ENCODE measurements around the gene CDH13. TPM values are rescaled to one million over a fixed set of nuclear protein-coding genes. Genes with fewer than 3 reads are reported as not detected.

CDH13 gene
- polyA plus RNA-seq, 6 donors from 2014 or later, result 0.04 to 0.29 (median 0.19) TPM; not detected in 1

DNA sequence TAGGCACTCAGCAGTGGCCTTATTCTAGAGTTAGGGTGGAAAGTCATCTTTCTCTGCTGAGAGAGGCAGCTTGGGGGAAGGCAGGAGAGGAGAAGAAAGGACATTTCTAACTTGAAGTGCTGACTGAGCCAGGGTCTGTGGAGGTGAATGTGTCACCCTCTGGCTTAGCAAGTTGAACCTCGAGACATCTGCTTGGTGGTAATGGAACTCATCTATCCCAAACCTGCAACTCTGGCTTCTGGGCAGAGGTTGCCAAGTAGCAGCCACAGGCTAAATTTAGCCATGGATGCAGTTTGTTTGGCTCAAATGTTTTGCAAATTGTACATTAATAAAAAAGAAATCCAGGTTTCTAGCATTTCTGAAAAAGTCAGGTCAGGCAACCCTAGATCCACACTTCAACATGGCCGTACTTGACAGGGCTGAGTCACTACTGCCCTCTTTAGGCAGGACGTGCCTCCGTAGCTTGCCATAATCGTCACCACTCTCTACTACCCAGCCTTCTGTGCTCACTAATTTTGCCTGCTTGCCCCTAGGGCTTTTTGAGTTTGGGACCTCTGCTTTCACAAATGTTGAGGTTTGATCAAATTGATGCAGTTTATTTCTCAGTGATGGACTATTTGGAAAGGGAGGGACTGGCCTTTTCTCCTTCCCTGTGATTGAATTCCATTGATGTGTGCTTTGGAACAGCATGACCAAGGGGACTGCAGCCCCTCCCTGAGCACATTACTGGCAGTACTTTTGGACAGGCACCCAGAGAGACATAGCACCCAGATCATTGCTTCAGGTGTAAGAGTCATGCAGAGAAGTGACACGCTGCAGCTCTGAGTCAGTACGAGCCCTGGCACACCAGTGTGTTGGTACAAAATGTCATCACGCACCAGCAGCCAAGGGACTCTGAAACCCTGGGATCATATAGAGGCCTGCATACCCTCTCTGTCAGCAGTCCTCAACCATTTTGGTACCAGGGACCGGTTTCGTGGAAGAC, 5.2 kb downstream of the CDH13 start:
- no peak overlapping the region for H3K4me3 Mint-ChIP-seq

DNA sequence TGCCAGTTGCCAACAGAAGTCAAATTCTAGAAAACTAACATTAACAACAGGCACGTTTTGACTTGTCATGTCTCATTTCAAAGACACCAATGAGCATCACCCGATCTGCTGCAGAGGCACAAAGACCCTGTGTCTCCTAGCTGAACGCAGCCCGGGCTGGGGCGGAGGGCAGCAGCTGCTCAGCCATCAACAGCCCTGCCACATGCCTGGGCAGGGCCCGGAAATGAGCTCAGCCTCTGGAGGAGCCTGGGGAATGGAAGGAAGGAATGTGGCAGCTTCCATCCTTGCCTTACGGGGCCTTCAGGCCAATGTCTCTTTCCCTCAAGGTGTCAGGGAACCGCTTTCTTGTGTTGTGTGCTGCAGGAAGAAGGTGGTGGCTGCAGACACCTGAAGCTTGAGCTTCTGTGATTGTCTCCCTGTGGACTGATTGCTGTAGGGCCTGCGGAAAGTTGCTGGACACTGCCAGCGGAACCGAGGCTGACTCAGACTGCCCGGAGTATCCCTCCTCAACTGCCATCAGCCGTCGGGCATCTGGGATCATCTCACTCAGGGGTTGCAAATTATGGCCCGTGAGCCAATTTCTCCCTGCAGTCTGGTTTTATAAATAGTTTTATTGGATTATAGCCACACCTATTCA, 7.3 kb downstream of the CDH13 start:
- DNase-seq (no peak), ATAC-seq (ENCODE audit: low read depth in 2 of 2) (no peak)
- Mint-ChIP-seq H3K4me3 (no peak overlapping the region), H3K36me3 (no peaks in the 10 kb centered on the region), H3K27ac (no peak overlapping the region), H3K4me1 (no peaks in the 10 kb centered on the region), H3K27me3 (peaks cover 17 to 38% (median 34%) of the 10 kb centered on the region in 3 donors), H3K9me3 (no peaks in the 10 kb centered on the region)

More for the DNA sequence above, 5.2 kb downstream of the CDH13 start:
- Mint-ChIP-seq H3K9me3 (no peaks in the 10 kb centered on the region), H3K4me1 (peaks cover 0 to 3% (median 0%) of the 10 kb centered on the region in 3 donors), H3K36me3 (no peaks in the 10 kb centered on the region), H3K27me3 (peaks cover 31 to 51% (median 41%) of the 10 kb centered on the region in 3 donors), H3K27ac (peak overlapping the region in 1 of 6 donors; percentile 12)
- DNase-seq, result no peak
- no peak for ATAC-seq (ENCODE audit: low read depth in 2 of 2)

DNA sequence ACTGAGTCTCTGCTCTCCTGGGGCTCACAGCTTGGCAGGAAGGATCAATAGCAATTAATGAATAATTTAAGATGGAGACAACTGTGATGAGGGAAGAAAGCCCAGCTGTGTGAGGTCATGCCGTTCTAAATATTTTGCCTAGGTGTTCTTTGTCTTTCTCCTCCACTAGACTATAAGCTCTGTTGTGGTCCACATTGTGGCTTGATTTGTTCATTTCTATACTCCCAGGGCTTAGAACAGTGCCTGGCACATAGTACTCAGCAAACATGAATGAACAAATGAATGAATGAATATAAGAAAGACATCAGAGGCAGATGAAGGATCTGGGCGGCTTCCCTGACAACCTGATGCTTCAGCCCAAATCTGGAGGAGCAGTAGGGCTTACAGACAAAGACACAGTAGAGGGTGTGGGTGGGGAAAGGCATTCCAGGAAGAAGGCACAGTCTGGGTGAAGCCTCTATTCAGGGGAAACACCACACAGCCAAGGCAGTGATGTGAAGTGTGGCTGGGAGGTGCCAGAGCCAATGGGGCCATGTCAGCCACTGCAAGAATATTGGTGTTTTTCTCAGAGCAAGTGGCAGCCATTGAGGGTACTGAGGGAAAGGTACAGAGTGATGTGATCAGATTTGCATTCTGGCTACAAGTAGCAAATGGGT, 8.3 kb downstream of the CDH13 start:
- ATAC-seq (ENCODE audit: low read depth in 2 of 2) (no peak), DNase-seq (no peak)
- H3K4me1 Mint-ChIP-seq, result no peaks in the 10 kb centered on the region
- H3K27ac Mint-ChIP-seq, result peak overlapping the region in 1 of 6 donors; percentile 8
- peaks cover 16 to 34% (median 28%) of the 10 kb centered on the region in 3 donors for H3K27me3 Mint-ChIP-seq
- H3K4me3 Mint-ChIP-seq, result no peak overlapping the region
- H3K9me3 Mint-ChIP-seq, result no peaks in the 10 kb centered on the region
- no peaks in the 10 kb centered on the region for H3K36me3 Mint-ChIP-seq

GRCh38 chr16:82636485-82636884, 9.7 kb downstream of the CDH13 start:
- no peak for DNase-seq
- ATAC-seq (ENCODE audit: low read depth in 2 of 2), result no peak
- H3K4me1 Mint-ChIP-seq, result no peaks in the 10 kb centered on the region
- peaks cover 16 to 22% (median 18%) of the 10 kb centered on the region in 3 donors for H3K27me3 Mint-ChIP-seq
- H3K4me3 Mint-ChIP-seq, result no peak overlapping the region
- H3K36me3 Mint-ChIP-seq, result no peaks in the 10 kb centered on the region
- no peak overlapping the region for H3K27ac Mint-ChIP-seq
- H3K9me3 Mint-ChIP-seq, result no peaks in the 10 kb centered on the region

GRCh38 chr16:82636958-82637357, 10.2 kb downstream of the CDH13 start:
- Mint-ChIP-seq H3K4me1 (no peaks in the 10 kb centered on the region), H3K36me3 (no peaks in the 10 kb centered on the region), H3K9me3 (no peaks in the 10 kb centered on the region), H3K4me3 (no peak overlapping the region), H3K27ac (no peak overlapping the region), H3K27me3 (peaks cover 12 to 21% (median 18%) of the 10 kb centered on the region in 3 donors)
- DNase-seq (no peak), ATAC-seq (ENCODE audit: low read depth in 2 of 2) (no peak)

GRCh38 chr16:82638095-82638798, 11.5 kb downstream of the CDH13 start:
- ATAC-seq (ENCODE audit: low read depth in 2 of 2) (no peak), DNase-seq (no peak)
- Mint-ChIP-seq H3K36me3 (no peaks in the 10 kb centered on the region), H3K27ac (no peak overlapping the region), H3K4me3 (no peak overlapping the region), H3K9me3 (no peaks in the 10 kb centered on the region), H3K27me3 (peaks cover 6 to 21% (median 13%) of the 10 kb centered on the region in 3 donors), H3K4me1 (no peaks in the 10 kb centered on the region)

DNA sequence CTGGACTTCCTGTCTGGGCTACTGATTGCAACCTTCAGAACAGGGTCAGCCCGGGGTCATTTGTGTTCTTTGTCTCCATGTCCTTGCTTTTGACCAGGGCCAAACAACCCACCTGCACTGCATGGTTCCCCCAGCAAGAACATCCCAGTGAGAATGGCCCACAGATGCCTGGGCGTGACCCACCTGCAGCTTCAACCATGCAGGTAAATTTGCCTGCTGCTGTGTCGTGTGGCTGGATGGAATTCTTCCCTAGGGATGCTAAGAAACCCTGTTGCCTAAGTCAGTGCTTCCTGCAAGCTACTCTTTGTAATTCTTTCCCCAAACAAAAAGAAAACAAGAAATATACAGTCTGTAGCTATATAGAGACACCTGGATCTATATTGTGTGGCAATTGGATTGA, 12.5 kb downstream of the CDH13 start:
- Mint-ChIP-seq H3K4me1 (no peaks in the 10 kb centered on the region), H3K27me3 (peaks cover 6 to 21% (median 13%) of the 10 kb centered on the region in 3 donors), H3K9me3 (no peaks in the 10 kb centered on the region), H3K27ac (no peak overlapping the region), H3K4me3 (peak overlapping the region in 1 of 8 donors; percentile 5), H3K36me3 (no peaks in the 10 kb centered on the region)
- DNase-seq (no peak), ATAC-seq (ENCODE audit: low read depth in 2 of 2) (no peak)

GRCh38 chr16:82639666-82640336, 13.0 kb downstream of the CDH13 start:
- Mint-ChIP-seq H3K4me1 (no peaks in the 10 kb centered on the region), H3K27me3 (peaks cover 6 to 21% (median 13%) of the 10 kb centered on the region in 3 donors), H3K9me3 (no peaks in the 10 kb centered on the region), H3K4me3 (peak overlapping the region in 1 of 8 donors; percentile 0), H3K27ac (no peak overlapping the region), H3K36me3 (no peaks in the 10 kb centered on the region)
- ATAC-seq (ENCODE audit: low read depth in 2 of 2) (no peak), DNase-seq (peak; percentile 0)

GRCh38 chr16:82641336-82641984, 14.7 kb downstream of the CDH13 start:
- no peak for DNase-seq
- peaks cover 6 to 21% (median 14%) of the 10 kb centered on the region in 3 donors for H3K27me3 Mint-ChIP-seq
- H3K27ac Mint-ChIP-seq, result peak overlapping the region in 1 of 6 donors; percentile 8
- no peak overlapping the region for H3K4me3 Mint-ChIP-seq
- H3K36me3 Mint-ChIP-seq, result no peaks in the 10 kb centered on the region
- no peak for ATAC-seq (ENCODE audit: low read depth in 2 of 2)
- H3K9me3 Mint-ChIP-seq, result no peaks in the 10 kb centered on the region
- no peaks in the 10 kb centered on the region for H3K4me1 Mint-ChIP-seq

DNA sequence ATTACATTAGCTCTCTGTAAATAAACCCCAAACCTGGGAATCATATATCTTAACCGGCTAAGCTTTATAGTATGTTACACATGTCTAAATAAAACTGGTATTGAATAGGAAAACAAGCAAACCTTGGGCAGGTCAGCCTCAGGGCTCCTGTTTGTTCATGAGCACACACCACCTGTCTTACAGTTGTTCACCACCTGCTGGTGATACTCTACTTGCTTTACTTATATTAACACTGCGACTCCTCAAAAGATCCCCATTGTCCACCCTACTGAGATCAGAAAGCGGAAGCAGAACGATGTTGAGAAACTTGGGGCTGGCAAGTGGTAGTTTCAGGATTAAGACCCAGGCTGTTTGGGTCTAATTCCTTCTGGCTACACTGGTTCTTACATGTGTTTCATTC, 16.4 kb downstream of the CDH13 start:
- H3K9me3 Mint-ChIP-seq, result no peaks in the 10 kb centered on the region
- H3K4me3 Mint-ChIP-seq, result no peak overlapping the region
- H3K27me3 Mint-ChIP-seq, result peaks cover 6 to 31% (median 20%) of the 10 kb centered on the region in 3 donors
- no peak for DNase-seq
- ATAC-seq (ENCODE audit: low read depth in 2 of 2), result no peak
- H3K4me1 Mint-ChIP-seq, result no peaks in the 10 kb centered on the region
- H3K27ac Mint-ChIP-seq, result no peak overlapping the region
- H3K36me3 Mint-ChIP-seq, result no peaks in the 10 kb centered on the region

DNA sequence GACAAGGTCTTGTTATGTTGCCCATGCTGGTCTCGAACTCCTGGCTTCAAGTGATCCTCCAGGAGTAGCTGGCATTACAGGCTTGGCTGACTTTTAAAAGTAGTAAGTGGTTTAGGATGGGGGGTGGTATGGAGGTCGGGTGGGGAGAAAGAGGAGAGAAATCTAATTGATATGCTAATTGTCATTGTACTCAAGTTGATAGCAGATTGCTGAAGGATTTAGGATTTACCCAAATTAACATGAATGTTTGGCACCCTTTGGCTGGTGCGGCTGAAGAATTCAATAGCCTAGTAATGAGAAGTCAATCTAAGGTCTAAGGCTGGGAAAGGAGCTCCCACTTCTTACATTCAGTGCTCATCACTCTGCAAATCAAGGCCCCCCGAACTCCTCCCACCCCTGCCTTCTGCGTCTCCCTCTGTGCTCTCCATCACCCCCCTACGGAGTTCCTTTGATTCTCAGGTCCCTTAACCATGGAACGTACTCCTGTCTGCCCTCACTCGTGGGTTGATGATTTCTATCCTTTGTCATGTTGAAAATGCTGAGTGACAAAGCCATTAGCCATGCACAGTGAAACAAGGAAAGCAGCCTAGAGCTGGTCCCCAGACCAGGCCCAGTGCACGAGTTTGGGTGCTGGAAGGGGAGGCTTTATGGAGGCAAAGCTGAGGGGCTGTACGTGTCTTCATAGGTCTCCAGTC, 17.3 kb downstream of the CDH13 start:
- peaks cover 6 to 35% (median 16%) of the 10 kb centered on the region in 3 donors for H3K27me3 Mint-ChIP-seq
- peaks cover 0 to 2% (median 0%) of the 10 kb centered on the region in 7 donors for H3K9me3 Mint-ChIP-seq
- DNase-seq, result no peak
- ATAC-seq (ENCODE audit: low read depth in 2 of 2), result no peak
- H3K4me3 Mint-ChIP-seq, result no peak overlapping the region
- no peaks in the 10 kb centered on the region for H3K36me3 Mint-ChIP-seq
- peak overlapping the region in 1 of 6 donors; percentile 12 for H3K27ac Mint-ChIP-seq
- H3K4me1 Mint-ChIP-seq, result no peaks in the 10 kb centered on the region

GRCh38 chr16:82646504-82646903, 19.7 kb downstream of the CDH13 start:
- peaks cover 0 to 6% (median 0%) of the 10 kb centered on the region in 7 donors for H3K9me3 Mint-ChIP-seq
- no peak for ATAC-seq (ENCODE audit: low read depth in 2 of 2)
- H3K27me3 Mint-ChIP-seq, result peaks cover 0 to 24% (median 13%) of the 10 kb centered on the region in 3 donors
- H3K27ac Mint-ChIP-seq, result peak overlapping the region in 1 of 6 donors; percentile 12
- DNase-seq, result no peak
- H3K4me1 Mint-ChIP-seq, result no peaks in the 10 kb centered on the region
- H3K4me3 Mint-ChIP-seq, result no peak overlapping the region
- H3K36me3 Mint-ChIP-seq, result no peaks in the 10 kb centered on the region

Measured in naive B cell (primary cell).